EL (cell line): Measurements from ENCODE around the gene BAIAP2L2.
A peak's percentile ranks its signal among the peaks of the same experiment; 100 is the strongest.
"Not testable (repeated sequence)": the region's sequence is repeated elsewhere in the genome, so short reads cannot be mapped to it uniquely, and the experiment has no call there.

Experiments used
- DNase-seq: peaks from one replicate; pipeline ENCODE4 v3.0.0-alpha.2; 2016

BAIAP2L2 gene, protein sequence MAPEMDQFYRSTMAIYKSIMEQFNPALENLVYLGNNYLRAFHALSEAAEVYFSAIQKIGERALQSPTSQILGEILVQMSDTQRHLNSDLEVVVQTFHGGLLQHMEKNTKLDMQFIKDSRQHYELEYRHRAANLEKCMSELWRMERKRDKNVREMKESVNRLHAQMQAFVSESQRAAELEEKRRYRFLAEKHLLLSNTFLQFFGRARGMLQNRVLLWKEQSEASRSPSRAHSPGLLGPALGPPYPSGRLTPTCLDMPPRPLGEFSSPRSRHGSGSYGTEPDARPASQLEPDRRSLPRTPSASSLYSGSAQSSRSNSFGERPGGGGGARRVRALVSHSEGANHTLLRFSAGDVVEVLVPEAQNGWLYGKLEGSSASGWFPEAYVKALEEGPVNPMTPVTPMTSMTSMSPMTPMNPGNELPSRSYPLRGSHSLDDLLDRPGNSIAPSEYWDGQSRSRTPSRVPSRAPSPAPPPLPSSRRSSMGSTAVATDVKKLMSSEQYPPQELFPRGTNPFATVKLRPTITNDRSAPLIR

DNA sequence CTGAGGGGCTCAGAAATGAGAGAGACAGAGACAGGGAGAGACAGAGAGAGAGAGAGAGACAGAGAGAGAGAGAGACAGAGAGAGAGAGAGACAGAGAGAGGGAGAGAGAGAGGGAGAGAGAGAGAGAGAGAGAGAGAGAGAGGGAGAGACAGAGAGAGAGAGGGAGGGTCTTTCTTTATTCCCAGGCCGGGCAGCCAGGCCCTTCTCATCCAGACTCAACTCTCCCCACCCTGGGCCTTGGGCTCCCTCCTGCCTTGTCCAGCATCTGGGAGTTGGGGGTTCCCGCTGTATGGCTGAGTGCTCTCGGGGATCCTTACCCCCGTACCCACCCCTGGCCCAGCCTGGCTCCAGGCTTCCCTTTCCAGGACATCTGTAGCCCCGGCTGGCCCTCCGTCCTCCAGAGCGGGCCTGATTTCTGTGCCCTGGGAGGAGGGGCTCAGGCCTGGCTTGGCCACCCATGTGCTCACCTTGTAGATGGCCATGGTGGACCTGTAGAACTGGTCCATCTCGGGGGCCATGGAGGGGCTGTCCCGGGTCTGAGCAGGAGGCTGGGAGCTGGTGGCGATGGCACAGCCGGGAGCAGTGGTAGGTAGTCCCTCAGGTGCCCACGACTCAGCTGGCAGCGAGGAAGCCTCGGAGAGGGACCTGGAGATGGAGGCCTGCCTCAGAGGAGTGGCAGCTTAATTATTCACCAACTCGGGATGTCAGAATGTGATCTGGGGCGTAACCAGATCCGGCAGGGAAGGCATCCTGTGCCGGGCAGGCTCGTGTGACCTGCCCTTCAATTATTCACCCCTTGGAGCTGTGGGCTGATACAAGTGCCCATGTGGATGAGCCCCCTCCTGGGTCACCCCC, at the start of gene BAIAP2L2:
TSS of gene BAIAP2L2 (minus strand) at position 677 of the 855 bp plus-strand sequence. CDS start at position 518, 159 bp downstream.
- DNase-seq, result no peak

DNA sequence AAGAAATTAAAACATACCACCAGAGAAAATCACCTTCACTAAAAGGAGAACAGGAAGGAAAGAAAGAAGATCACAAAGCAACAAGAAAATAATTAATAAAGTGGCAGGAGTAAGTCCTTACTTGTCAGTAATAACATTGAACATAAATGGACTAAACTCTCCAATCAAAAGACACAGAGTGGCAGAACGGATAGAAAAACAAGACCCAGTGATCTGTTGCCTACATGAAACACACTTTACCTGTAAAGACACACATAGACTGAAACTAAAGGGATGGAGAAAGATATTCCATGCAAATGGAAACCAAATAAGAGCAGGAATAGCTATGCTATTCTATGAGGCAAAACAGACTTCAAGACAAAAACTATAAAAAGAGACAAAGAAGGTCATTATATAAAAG, 45.2 kb upstream of the BAIAP2L2 start:
- no peak for DNase-seq

DNA sequence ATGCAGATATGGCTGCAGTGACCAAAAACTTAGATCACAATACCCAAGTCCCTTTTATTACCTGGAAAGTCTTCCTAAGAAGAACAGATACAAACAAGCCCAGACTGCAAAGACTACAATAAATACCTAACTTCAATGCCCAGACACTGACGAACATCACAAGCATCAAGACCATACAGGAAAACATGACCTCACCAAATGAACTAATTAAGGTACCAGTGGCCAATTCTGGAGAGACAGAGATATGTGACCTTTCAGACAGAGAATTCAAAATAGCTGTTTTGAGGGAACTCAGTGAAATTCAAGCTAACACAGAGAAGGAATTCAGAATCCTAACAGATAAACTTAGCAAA, 44.1 kb upstream of the BAIAP2L2 start:
- not testable (repeated sequence) for DNase-seq

DNA sequence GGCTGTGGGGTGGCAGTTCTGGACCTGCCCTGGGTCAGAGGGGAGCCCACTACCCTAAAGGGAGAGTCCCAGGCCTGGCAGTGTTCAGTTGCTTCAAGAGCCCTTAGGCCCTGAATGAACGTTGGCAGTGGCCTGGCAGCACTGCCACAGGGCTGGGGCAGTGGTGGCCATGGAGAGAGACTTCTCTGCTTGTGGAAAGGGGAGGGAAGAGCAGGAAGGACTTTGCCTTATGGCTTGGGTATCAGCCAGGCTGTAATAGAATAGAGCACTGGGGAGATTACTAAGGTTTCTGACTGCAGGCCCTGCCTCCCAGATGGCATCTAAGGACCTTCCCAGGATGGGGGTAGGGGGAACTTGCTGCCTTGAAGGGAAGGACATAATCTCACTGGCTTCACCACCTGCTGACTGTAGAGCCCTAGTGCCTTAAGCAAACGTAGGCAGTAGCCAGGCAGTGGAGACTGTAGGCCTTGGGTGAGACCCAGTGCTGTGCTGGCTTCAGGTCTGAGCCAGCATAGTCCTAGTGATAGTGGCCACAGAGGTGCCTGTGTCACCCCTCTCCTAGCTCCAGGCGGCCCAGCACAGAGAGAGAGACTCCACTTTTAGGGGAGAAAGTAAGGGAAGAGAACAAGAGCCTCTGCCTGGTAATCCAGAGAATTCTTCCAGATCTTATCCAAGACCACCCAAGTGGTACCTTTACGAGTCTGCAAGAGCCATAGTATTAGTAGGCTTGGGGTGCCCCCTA, 43.5 kb upstream of the BAIAP2L2 start:
- no peak for DNase-seq

DNA sequence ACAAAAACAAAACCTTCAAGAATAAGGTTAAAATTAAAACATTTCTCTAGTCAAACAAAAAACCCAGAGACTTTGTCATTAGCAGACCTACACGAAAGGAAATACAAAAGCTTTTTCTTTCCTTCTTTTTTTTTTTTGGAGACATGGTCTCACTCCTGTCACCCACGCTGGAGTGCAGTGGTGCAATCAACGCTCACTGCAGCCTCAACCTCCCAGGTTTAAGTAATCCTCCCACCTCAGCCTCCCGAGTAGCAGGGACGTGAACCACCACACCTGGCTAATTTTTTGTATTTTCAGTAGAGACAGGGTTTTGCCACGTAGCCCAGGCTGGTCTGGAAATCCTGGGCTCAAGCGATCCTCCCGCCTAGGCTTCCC, 40.6 kb upstream of the BAIAP2L2 start:
- DNase-seq, result no peak

DNA sequence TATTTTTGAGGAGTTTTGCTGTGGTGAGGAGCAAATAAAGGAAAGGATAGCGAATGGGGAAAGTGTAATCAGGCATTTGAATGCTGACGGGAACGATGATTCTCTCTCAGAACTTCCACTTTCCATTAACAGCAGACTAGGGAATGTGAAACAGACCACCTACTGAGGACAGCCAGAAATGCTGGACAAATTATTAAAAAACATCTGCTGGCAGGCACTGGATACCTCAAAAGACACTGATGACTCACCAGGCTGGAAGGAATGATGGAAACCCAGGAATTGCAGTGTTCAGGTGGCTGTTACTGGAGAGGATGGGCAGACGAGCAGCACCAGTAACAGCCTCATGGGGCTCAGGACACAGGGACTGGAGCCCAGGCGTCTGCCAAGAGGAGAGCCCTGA, 37.8 kb upstream of the BAIAP2L2 start:
- DNase-seq, result peak; percentile 65

DNA sequence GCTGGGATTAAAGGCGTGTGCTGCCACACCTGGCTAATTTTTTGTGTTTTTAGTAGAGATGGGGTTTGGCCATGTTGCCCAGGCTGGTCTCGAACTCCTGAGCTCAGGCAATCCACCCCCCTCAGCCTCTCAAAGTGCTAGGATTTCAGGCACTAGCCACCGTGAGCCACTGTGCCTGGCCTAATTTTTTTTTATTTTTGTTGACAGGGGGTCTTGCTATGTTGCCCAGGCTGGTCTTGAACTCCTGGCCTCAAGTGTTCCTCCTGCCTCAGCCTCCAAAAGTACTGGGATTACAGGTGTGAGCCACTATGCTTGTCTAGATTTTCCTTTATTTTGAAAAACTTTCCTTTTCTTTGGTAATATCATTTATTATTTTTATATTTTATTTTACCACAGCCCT, 35.7 kb upstream of the BAIAP2L2 start:
- DNase-seq, result not testable (repeated sequence)

DNA sequence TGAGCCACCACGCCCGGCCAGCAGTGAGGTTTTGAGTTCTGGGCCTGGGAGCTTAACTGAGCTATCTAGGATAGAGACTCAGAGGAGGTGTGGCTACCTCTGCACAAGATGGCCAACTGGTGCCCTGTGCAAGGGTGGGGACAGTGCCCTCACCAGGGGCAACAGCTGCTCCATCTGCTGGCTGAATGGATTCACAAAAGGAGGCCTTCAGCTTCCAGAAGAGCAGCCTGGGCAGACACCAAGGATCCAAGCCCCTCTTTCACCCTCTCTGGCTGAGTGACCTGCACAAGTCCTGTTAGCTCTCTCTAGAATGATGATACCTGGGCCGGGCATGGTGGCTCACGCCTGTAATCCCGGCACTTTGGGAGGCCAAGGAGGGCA, 33.5 kb upstream of the BAIAP2L2 start:
- peak; percentile 27 for DNase-seq

DNA sequence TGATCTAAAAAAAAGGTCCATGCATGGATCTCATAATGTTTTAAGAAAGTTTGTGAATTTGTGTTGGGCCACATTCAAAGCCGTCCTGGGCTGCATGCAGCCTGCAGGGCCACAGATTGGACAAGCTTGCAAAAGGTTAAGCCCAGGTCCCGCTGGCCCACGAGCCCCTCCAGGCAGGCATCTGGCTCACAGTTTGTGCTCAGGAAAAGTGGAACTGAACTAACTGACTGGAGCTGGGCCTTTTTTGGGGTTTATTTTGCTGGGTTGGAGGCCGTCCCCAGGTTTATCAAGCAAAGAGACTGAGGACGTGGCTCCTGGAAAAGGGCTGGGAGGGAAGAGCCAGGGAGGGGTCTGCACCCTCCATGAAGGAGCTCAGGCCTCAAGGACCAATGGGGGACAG, 32.1 kb upstream of the BAIAP2L2 start:
- DNase-seq, result no peak

DNA sequence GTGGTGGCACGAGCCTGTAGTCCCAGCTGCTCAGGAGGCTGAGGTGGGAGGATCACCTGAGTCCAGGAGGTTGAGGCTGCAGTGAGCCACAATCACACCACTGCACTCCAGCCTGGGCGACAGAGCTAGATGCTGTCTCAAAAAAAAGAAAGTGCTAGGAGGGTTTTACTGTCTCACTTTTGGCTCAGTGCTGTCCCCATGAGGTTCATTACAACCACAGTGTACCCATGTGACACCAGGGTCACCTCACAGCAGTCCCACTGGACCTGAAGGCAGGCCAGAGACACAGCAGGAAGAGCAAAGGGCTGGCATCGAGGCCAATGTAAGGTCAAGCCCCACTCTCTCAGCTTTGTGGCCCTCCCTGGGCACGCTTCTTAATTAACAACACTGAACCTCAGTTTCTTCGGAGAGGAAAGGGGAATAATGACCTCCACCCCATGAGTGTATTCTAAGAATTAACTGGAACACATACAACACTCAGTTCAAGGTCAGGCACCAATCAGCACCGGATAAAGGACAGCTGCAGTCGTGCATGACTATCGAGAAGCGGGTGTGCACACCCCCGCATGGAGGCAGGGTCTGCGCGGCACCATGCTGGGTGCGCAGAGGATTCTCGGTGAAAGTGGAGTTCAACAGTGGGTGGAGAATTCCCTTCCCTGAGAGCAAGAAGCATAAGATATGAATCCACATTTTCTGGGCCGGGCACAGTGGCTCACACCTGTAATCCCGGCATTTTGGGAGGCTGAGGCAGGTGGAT, 30.9 kb upstream of the BAIAP2L2 start:
- DNase-seq, result no peak

DNA sequence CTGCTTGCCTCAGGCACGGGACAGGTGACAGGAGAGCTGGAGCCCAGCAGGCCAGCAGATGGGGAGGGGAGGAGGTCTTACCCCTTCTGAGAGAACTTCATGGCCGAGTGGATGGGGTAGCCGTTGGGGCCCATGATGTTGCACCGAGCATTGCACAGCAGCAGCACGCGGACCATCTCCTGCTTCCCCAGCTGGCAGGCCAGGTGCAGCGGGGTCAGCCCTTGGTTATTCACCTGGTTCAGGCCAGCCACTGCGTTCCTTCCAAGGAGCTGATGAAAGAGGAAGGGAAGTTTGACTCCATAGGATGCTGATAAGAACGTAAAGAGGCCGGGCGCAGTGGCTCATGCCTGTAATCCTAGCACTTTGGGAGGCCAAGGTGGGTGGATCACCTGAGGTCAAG, 29.4 kb upstream of the BAIAP2L2 start:
- DNase-seq, result no peak

DNA sequence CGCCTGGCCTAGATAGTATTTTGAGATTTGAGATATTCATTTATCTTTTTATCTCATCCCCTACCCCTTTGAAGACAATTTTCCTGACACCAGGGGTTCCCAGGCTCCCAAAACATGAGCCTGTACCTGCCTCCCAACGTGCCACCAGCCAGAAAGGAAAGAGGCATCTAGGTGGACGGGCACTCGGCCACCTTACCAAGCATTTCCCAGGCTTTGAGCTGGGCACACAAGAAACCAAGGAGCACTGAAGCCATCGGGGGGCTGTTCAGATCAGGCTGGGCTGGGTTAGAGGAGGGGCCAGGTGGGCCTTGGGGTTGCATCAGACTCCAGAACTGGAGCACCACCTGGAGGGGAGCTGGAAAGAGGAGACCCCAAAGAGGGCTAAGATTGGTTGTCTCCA, 28.5 kb upstream of the BAIAP2L2 start:
- DNase-seq, result no peak

DNA sequence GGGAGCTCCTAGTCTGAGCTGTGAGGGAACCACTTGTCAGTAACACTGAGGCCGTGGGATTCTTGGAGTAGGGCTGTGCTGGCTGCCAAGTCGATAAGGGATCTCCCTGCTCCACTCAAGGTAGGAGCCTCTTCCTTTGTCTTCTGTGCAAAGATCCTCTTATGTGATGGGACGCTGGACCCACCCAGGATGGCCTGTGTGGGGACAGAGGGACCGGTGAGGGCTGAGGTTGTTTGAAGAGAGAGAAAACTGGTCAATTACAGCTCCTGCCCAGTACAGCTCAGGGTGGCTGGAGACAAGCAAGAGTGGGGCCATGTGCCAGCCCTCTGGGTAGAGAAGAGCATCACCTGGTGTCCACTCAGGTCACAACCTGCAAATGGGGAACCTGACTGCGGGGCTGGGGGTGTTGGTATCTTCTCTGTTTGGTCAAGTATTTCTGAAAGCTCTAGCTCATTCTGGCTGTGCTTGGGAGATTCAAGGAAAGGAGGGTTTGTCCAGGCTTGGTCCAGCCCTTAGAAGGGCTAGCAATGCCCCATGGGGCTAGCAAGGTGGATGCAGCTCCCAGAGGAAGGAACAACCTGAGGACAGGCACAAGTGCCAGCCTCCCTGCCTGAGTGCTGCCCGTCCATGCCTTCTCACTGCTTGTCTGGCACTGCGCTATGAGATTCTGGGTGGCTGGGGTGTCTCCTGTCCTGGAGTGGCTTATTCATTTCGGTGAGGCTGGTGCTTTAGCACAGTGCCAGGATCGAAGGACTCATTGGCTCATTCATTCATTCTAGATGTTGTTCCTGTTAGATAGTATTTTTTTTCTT, 27.6 kb upstream of the BAIAP2L2 start:
- no peak for DNase-seq

DNA sequence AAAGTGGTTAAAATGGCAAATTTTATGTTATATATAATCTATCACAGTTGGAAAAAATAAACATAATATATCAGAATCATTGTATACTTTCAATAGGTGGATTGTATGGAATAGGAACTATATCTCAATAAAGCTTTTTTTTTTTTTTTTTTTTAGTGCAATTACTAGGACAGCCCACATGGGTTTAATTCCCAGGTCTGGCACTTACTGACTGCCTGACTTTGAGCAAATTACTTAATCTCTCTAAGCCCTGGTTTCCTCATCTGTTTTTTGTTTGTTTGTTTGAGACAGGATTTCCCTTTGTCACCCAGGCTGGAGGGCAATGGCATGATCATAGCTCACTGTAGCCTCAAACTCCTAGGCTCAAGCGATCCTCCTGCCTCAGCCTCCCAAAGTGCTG, 26.1 kb upstream of the BAIAP2L2 start:
- no peak for DNase-seq

DNA sequence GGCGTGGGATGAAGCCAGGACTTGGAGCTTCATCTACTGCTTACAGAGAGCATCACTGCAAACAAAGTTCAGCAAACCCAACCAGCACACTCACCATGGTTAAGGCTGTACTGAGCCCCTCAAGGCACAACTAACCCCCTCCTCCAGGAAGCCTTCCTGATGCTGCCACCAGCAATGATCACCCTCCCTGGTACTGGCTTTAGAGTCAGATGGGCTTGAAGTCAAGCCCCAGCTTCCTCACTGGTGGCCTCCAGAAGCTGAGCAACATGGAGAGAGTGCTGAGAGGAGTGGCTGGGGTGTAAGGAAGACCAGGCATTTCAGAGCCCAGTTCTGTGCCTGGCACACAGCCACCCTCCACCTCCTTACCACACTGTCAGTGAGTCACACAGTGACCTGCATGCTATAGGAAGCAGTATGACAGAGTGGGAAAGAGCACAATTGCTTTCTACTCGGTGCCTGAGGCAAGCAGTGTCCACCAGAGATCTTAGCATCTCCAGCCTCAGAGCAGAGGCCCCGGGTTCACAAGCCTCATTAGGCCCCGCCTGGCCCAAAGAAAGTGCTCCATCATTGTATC, 24.7 kb upstream of the BAIAP2L2 start:
- DNase-seq, result peak; percentile 94

DNA sequence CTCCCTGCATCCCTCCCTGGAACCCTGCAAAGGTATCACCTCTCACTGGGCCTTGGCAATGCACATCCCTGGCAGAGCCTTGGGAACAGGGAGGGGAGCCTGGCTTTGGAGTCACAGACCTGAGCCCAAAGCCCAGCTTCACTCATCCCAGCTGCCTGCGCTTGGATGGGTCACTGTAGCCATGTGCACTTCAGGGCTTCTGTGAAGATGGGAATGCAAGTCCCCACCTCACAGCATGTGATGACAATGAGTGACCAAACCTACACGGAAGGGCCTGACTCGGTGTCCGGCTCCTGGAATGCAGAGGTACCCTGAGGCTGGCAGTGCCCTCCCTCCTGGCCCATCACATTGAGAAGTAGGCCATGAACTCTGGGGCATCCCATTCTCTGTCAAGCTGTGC, 22.8 kb upstream of the BAIAP2L2 start:
- DNase-seq, result no peak

DNA sequence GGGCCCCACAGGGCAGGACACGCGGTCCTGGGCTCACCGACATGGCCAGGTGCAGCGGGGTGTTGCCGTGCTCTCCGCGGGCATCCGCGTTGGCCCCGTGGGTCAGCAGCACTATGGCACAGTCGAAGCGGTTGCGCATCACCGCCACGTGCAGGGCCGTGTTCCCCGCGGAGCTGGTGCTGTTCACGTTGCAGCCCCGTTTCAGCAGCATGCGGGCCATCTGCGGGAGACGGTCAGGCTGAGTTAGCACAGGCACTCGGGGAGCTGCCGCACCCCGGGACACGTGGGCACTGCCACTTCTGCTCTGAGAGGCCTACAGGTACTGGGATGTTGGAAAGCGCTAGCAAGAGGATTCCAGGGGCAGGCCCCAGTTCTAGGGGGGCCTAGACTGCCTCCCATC, 22.3 kb upstream of the BAIAP2L2 start:
- DNase-seq, result no peak

DNA sequence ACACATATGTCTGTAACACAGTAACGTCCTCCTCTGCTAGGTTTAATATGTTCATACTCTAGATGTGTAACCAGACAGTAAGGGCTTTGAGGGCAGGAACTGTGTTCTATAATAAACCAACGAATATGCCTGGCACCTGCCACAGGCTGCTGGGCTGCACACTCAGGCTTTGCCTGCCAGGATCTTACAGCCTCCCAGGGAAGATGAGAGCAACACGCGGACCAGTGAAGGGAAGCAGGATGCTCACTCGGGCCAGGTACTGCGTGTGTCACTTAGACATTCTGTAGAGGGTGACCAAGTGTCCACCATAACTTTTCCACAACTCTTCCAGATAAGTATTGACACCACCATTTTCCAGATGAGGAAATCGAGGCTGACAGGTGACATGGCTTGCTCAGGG, 21.7 kb upstream of the BAIAP2L2 start:
- DNase-seq, result no peak

DNA sequence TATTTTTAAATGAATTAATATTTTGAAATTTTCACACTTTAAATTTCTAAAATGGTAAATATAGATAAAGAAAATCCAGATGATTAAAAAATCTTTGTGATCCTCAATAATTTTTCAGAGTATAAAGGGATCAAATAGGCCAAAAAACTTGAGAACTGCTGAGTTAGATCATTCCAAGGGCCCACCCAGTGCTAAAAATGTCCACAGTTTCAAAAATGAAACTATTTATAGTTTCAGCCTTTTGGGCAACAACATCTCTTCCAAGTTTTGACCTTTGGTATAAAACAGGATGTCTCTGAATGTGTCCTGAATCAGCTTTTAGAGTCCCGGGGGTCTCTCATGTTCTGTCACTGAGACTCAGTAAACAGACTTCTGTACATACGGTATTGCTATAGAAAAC, 20.9 kb upstream of the BAIAP2L2 start:
- DNase-seq, result no peak

DNA sequence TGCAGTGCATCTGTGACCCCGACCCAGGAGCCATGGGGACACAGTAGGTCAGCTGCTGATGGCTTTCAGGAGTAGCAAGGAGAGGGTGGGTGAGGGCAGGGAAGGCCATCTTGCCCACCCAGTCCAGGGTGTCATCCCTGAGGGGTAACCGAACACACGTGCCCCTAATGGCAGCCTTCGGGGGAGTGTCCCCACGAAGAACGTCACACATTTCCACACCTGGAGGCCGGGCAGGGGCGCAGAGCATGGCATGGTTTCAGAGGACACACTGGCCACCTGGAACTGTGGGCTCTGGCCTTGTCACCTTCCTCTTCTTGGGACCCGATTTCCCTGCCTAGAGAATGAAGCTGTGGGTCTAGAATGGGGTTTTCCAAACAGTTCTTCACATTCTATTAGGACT, 19.4 kb upstream of the BAIAP2L2 start:
- DNase-seq, result no peak

DNA sequence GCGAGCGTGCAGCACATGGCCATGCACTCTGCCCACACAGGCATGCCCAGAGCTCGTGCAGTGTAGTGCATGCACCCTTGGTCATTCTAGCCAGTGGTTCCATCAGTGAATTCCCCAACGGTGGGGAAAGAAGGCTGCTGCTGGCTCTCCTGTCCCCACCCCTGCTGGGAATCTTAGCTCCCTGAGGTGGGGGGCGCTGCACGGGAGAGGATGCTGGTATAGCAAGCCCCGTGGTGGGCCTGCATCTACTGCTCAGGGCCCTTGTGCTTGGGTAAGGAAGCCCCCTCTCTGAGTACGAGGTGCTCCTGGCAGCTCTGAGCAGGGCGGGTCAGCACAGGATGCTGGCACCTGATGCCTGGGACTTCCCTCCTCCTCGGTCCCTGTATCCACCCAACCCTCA, 18.5 kb upstream of the BAIAP2L2 start:
- DNase-seq, result no peak
